ENCODE data around the gene PSORS1C2. TPM values are rescaled to one million over a fixed set of nuclear protein-coding genes. Genes with fewer than 3 reads are reported as not detected.

Gene PSORS1C2
- total and polyA plus RNA-seq, 2 donors (not counting 1 experiment from before 2014, with no cell fraction given): not detected

- H3K9me3 ChIP-seq (ENCODE audit: control insufficient read depth, insufficient read depth, low read depth, low read length): no peaks in the 10 kb centered on the region
- no peak for DNase-seq (ENCODE audit: low read depth in 2 of 2)
- no peak overlapping the region for H3K27ac ChIP-seq (ENCODE audit: insufficient read depth, low read length)
- peak overlapping the region; percentile 36 for H2AFZ ChIP-seq (ENCODE audit: low read length)
- H3K79me2 ChIP-seq (ENCODE audit: control insufficient read depth, insufficient read depth, low read length): no peaks in the 10 kb centered on the region
- H3K4me1 ChIP-seq (ENCODE audit: control insufficient read depth, extremely low read depth, insufficient read depth, low read length): peaks cover 19% of the 10 kb centered on the region
- peak overlapping the region in 1 of 4 experiments; percentile 39 for H3K4me3 ChIP-seq (replicated peaks in 1 of 4; ENCODE audit: control extremely low read depth in 1 of 4, insufficient read depth in 1 of 4, low read depth in 3 of 4, low read length in 4 of 4)
- peaks cover 3% of the 10 kb centered on the region for H3K27me3 ChIP-seq (ENCODE audit: control insufficient read depth, insufficient read depth, low read length)
- no peaks in the 10 kb centered on the region for H3K36me3 ChIP-seq (ENCODE audit: control insufficient read depth, insufficient read depth, low read length)
- H3K9ac ChIP-seq (ENCODE audit: insufficient read depth, low read length): no peak overlapping the region
- H3K4me2 ChIP-seq (ENCODE audit: extremely low read depth, insufficient read depth, low read length): peak overlapping the region; percentile 75
- TF ChIP-seq, protein P1, sequence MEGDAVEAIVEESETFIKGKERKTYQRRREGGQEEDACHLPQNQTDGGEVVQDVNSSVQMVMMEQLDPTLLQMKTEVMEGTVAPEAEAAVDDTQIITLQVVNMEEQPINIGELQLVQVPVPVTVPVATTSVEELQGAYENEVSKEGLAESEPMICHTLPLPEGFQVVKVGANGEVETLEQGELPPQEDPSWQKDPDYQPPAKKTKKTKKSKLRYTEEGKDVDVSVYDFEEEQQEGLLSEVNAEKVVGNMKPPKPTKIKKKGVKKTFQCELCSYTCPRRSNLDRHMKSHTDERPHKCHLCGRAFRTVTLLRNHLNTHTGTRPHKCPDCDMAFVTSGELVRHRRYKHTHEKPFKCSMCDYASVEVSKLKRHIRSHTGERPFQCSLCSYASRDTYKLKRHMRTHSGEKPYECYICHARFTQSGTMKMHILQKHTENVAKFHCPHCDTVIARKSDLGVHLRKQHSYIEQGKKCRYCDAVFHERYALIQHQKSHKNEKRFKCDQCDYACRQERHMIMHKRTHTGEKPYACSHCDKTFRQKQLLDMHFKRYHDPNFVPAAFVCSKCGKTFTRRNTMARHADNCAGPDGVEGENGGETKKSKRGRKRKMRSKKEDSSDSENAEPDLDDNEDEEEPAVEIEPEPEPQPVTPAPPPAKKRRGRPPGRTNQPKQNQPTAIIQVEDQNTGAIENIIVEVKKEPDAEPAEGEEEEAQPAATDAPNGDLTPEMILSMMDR (conservative IDR thresholded peaks at IDR 0.05 in 1 of 2, IDR thresholded peaks at IDR 0.05 in 1 of 2; ENCODE audit: low read depth in 1 of 2, low read length in 2 of 2): no peak
- TF ChIP-seq EZH2 (IDR thresholded peaks at IDR 0.05; ENCODE audit: low read length, missing control alignments): no peak
- no peaks in the 10 kb centered on the region for H4K20me1 ChIP-seq (ENCODE audit: control insufficient read depth, extremely low read depth, insufficient read depth, low read length)
Measured at GRCh38 chr6:31116661-31117385, 22.0 kb downstream of the PSORS1C2 start.

GRCh38 chr6:31115941-31116560 lies 22.8 kb downstream of the PSORS1C2 start:
- TF ChIP-seq EZH2 (IDR thresholded peaks at IDR 0.05; ENCODE audit: low read length, missing control alignments): no peak
- TF ChIP-seq, protein P1 (conservative IDR thresholded peaks at IDR 0.05 in 1 of 2, IDR thresholded peaks at IDR 0.05 in 1 of 2; ENCODE audit: low read depth in 1 of 2, low read length in 2 of 2): no peak
- H3K27me3 ChIP-seq (ENCODE audit: control insufficient read depth, insufficient read depth, low read length): peaks cover 3% of the 10 kb centered on the region
- H3K9ac ChIP-seq (ENCODE audit: insufficient read depth, low read length): no peak overlapping the region
- no peaks in the 10 kb centered on the region for H3K9me3 ChIP-seq (ENCODE audit: control insufficient read depth, insufficient read depth, low read depth, low read length)
- no peaks in the 10 kb centered on the region for H3K79me2 ChIP-seq (ENCODE audit: control insufficient read depth, insufficient read depth, low read length)
- H3K27ac ChIP-seq (ENCODE audit: insufficient read depth, low read length): no peak overlapping the region
- H3K4me2 ChIP-seq (ENCODE audit: extremely low read depth, insufficient read depth, low read length): no peak overlapping the region
- no peaks in the 10 kb centered on the region for H3K36me3 ChIP-seq (ENCODE audit: control insufficient read depth, insufficient read depth, low read length)
- H3K4me1 ChIP-seq (ENCODE audit: control insufficient read depth, extremely low read depth, insufficient read depth, low read length): peaks cover 19% of the 10 kb centered on the region
- no peak overlapping the region for H3K4me3 ChIP-seq (replicated peaks in 1 of 4; ENCODE audit: control extremely low read depth in 1 of 4, insufficient read depth in 1 of 4, low read depth in 3 of 4, low read length in 4 of 4)
- DNase-seq (ENCODE audit: low read depth in 2 of 2): no peak
- no peaks in the 10 kb centered on the region for H4K20me1 ChIP-seq (ENCODE audit: control insufficient read depth, extremely low read depth, insufficient read depth, low read length)
- H2AFZ ChIP-seq (ENCODE audit: low read length): no peak overlapping the region

GRCh38 chr6:31114970-31115849 lies 23.7 kb downstream of the PSORS1C2 start:
- Histone ChIP-seq H3K9ac (ENCODE audit: insufficient read depth, low read length) (no peak overlapping the region), H2AFZ (ENCODE audit: low read length) (no peak overlapping the region), H3K27ac (ENCODE audit: insufficient read depth, low read length) (peak overlapping the region; percentile 31), H3K27me3 (ENCODE audit: control insufficient read depth, insufficient read depth, low read length) (peaks cover 7% of the 10 kb centered on the region), H3K79me2 (ENCODE audit: control insufficient read depth, insufficient read depth, low read length) (no peaks in the 10 kb centered on the region), H3K4me3 (replicated peaks in 1 of 4; ENCODE audit: control extremely low read depth in 1 of 4, insufficient read depth in 1 of 4, low read depth in 3 of 4, low read length in 4 of 4) (peak overlapping the region in 2 of 4 experiments; percentile 26 to 31), H3K4me1 (ENCODE audit: control insufficient read depth, extremely low read depth, insufficient read depth, low read length) (peaks cover 19% of the 10 kb centered on the region), H3K4me2 (ENCODE audit: extremely low read depth, insufficient read depth, low read length) (peak overlapping the region; percentile 51), H4K20me1 (ENCODE audit: control insufficient read depth, extremely low read depth, insufficient read depth, low read length) (no peaks in the 10 kb centered on the region), H3K9me3 (ENCODE audit: control insufficient read depth, insufficient read depth, low read depth, low read length) (no peaks in the 10 kb centered on the region), H3K36me3 (ENCODE audit: control insufficient read depth, insufficient read depth, low read length) (no peaks in the 10 kb centered on the region)
- DNase-seq (ENCODE audit: low read depth in 2 of 2): peak; percentile 56 to 58
- TF ChIP-seq, protein P1 (conservative IDR thresholded peaks at IDR 0.05 in 1 of 2, IDR thresholded peaks at IDR 0.05 in 1 of 2; ENCODE audit: low read depth in 1 of 2, low read length in 2 of 2): peak; percentile 18 to 35
- TF ChIP-seq EZH2 (IDR thresholded peaks at IDR 0.05; ENCODE audit: low read length, missing control alignments): no peak

Measured in fibroblast of lung (primary cell).